ENCODE data around the gene NAV3. TPM values are rescaled to one million over a fixed set of nuclear protein-coding genes. Genes with fewer than 3 reads are reported as not detected.

The NAV3 gene
- total and polyA plus RNA-seq, 11 donors, result 1.1 to 18.0 (median 5.8) TPM

DNA sequence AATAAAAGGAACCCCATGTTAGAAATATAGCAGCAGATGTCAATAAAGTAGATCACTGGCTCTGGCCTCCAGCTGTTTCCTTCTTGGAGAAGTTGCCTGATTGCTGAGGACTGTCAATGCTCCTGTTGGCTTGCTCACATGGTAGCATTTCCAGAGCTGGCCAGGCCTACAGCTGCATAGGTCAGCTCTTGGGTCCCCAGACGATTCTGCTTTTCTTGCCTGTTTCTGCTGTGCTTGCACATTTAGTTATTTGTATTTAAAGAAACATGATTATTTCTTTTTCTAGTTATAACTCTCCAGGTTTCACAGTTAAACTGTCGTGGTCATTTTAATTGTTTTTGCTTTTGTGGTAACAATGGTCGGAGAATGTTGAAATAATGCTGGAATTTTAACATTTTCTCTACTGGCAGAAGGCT lies 7.2 kb downstream of the NAV3 start:
- WGBS, 4 donors, result 38 to 55% (median 41%) methylated on average over 3 of the region's 3 CpGs
- Histone ChIP-seq H3K4me3 (no peak overlapping the region), H3K27me3 (no peaks in the 10 kb centered on the region), H3K9me3 (no peaks in the 10 kb centered on the region), H3K27ac (peak overlapping the region in 5 of 12 donors; percentile 3 to 21 (median 14)), H3K36me3 (no peaks in the 10 kb centered on the region), H3K4me1 (peaks cover 0 to 47% (median 5%) of the 10 kb centered on the region in 12 donors)
- DNase-seq (peak; percentile 45 to 67 (median 60)), ATAC-seq (peak; percentile 68 to 87 (median 78))
- intact Hi-C loops (cut with DNase I), result loop anchor here in 1 of 10 donors (10.0 kb wide), 1 partner anchor 113 kb away; no protein-coding TSS in a partner anchor
- no peak for TF ChIP-seq POLR2A (IDR thresholded peaks at IDR 0.05)
- TF ChIP-seq, protein P1, sequence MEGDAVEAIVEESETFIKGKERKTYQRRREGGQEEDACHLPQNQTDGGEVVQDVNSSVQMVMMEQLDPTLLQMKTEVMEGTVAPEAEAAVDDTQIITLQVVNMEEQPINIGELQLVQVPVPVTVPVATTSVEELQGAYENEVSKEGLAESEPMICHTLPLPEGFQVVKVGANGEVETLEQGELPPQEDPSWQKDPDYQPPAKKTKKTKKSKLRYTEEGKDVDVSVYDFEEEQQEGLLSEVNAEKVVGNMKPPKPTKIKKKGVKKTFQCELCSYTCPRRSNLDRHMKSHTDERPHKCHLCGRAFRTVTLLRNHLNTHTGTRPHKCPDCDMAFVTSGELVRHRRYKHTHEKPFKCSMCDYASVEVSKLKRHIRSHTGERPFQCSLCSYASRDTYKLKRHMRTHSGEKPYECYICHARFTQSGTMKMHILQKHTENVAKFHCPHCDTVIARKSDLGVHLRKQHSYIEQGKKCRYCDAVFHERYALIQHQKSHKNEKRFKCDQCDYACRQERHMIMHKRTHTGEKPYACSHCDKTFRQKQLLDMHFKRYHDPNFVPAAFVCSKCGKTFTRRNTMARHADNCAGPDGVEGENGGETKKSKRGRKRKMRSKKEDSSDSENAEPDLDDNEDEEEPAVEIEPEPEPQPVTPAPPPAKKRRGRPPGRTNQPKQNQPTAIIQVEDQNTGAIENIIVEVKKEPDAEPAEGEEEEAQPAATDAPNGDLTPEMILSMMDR (IDR thresholded peaks at IDR 0.05), result no peak

DNA sequence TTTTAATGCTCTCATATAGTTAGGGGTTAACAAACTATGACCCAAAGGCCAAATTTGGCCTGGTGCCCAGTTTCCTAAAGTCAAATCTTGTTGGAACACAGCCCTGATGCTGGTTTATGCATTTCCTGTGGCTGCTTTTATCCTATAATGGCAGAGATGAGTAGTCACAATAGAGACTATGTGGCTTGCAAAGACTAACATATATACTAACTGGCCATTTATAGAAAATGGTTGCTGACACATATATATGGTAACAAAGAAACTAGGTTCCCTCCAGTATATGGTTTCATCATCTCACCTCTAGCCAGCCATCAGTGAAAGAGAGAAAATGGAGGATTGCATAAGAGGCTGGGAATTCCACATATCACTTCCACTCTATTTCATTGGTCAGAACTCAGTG lies 10.8 kb downstream of the NAV3 start:
- Histone ChIP-seq H3K27me3 (no peaks in the 10 kb centered on the region), H3K9me3 (no peaks in the 10 kb centered on the region), H3K4me1 (peaks cover 0 to 38% (median 5%) of the 10 kb centered on the region in 12 donors), H3K27ac (no peak overlapping the region), H3K36me3 (no peaks in the 10 kb centered on the region), H3K4me3 (no peak overlapping the region)
- DNase-seq, result peak in 3 of 5 donors; percentile 22 to 42 (median 34)
- no peak for TF ChIP-seq POLR2A (IDR thresholded peaks at IDR 0.05)
- TF ChIP-seq, protein P1 (IDR thresholded peaks at IDR 0.05), result no peak
- intact Hi-C loops (cut with DNase I), result no loop called here
- ATAC-seq, result no peak

DNA sequence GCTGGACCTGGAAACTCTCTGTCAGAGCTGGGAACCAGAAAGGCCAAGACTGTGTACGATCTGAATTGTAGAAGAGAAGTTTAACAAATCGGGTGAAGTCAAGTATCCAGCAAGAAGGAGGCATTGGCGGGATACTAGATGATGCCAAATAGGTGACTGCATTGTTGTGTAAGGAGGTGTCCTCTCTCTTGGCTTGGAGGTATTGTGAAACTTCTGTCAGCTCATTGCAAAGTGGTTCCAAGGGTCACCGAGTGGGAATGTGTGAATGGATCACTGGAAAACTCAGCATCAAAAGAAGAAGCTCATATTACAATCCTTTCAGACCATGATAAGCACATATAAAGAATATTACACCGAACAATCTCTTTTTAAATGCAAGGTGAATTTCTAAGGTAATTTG lies 11.7 kb downstream of the NAV3 start:
- TF ChIP-seq POLR2A (IDR thresholded peaks at IDR 0.05), result no peak
- TF ChIP-seq, protein P1 (IDR thresholded peaks at IDR 0.05), result no peak
- intact Hi-C loops (cut with DNase I), result no loop called here
- WGBS, 4 donors, result 72 to 81% (median 77%) methylated on average over 5 of the region's 5 CpGs
- no peak for ATAC-seq
- no peak for DNase-seq
- Histone ChIP-seq H3K4me3 (no peak overlapping the region), H3K36me3 (no peaks in the 10 kb centered on the region), H3K9me3 (no peaks in the 10 kb centered on the region), H3K27ac (no peak overlapping the region), H3K27me3 (no peaks in the 10 kb centered on the region), H3K4me1 (peaks cover 3 to 41% (median 10%) of the 10 kb centered on the region in 12 donors)

DNA sequence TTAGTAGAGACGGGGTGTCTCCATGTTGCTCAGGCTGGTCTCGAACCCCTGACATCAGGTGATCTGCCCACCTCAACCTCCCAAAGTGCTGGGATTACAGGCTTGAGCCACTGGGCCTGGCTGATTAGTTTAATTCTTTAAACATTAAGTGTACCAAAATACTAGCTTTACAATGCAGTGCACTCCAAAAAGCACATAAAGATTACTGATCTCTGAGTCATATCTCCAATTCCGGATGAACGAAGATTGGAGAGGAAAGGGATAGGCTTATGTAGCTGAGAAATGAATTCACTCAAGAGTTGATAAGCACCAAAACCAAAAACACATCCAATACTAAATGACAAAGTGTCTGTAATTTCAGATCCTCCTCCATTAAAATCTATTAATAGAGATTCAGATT lies 15.1 kb downstream of the NAV3 start:
- ATAC-seq, result no peak
- 71 to 77% (median 74%) methylated on average over 4 of the region's 4 CpGs for WGBS, 4 donors
- no peak for TF ChIP-seq POLR2A (IDR thresholded peaks at IDR 0.05)
- TF ChIP-seq, protein P1 (IDR thresholded peaks at IDR 0.05), result no peak
- no peak for DNase-seq
- intact Hi-C loops (cut with DNase I), result no loop called here
- Histone ChIP-seq H3K4me1 (peaks cover 6 to 46% (median 19%) of the 10 kb centered on the region in 12 donors), H3K4me3 (no peak overlapping the region), H3K36me3 (no peaks in the 10 kb centered on the region), H3K27me3 (no peaks in the 10 kb centered on the region), H3K27ac (peak overlapping the region in 2 of 12 donors; percentile 40 to 63), H3K9me3 (no peaks in the 10 kb centered on the region)
